ENCODE measurements around the gene PTHLH.

The PTHLH gene

GRCh38 chr12:27972721-27973120 lies at the start of gene PTHLH:
TSS of gene PTHLH (minus strand) at chr12:27972733. CDS start at chr12:27969494, 3,239 bp downstream.
- no peak for DNase-seq

GRCh38 chr12:28021704-28022103 lies 49.2 kb upstream of the PTHLH start:
- DNase-seq = no peak

GRCh38 chr12:28017873-28018255 lies 45.3 kb upstream of the PTHLH start:
- DNase-seq = no peak

- DNase-seq = no peak
These were observed 44.8 kb upstream of the PTHLH start for GRCh38 chr12:28017126-28017872.

GRCh38 chr12:28015165-28015564 lies 42.6 kb upstream of the PTHLH start:
- no peak for DNase-seq

GRCh38 chr12:28014196-28014595 lies 41.7 kb upstream of the PTHLH start:
- no peak for DNase-seq

- no peak for DNase-seq
These were observed 39.9 kb upstream of the PTHLH start for GRCh38 chr12:28012333-28012918.

GRCh38 chr12:28010036-28010435 lies 37.5 kb upstream of the PTHLH start:
- no peak for DNase-seq

- no peak for DNase-seq
These were observed 27.4 kb upstream of the PTHLH start for GRCh38 chr12:27999970-28000369.

- peak; percentile 52 for DNase-seq
These were observed 27.0 kb upstream of the PTHLH start for GRCh38 chr12:27999521-27999920.

GRCh38 chr12:27998658-27999057 lies 26.1 kb upstream of the PTHLH start:
- no peak for DNase-seq

GRCh38 chr12:27998170-27998569 lies 25.6 kb upstream of the PTHLH start:
- DNase-seq = no peak

- no peak for DNase-seq
These were observed 24.2 kb upstream of the PTHLH start for GRCh38 chr12:27996761-27997160.

- DNase-seq = no peak
These were observed 22.9 kb upstream of the PTHLH start for GRCh38 chr12:27995406-27995805.

- no peak for DNase-seq
These were observed 16.2 kb upstream of the PTHLH start for GRCh38 chr12:27988594-27989233.

GRCh38 chr12:27987331-27987730 lies 14.8 kb upstream of the PTHLH start:
- peak; percentile 34 for DNase-seq

- DNase-seq = no peak
These were observed 11.7 kb upstream of the PTHLH start for GRCh38 chr12:27984275-27984674.

GRCh38 chr12:27982951-27983350 lies 10.4 kb upstream of the PTHLH start:
- no peak for DNase-seq

- DNase-seq = no peak
These were observed 9.9 kb upstream of the PTHLH start for GRCh38 chr12:27982385-27982784.

- DNase-seq = no peak
These were observed 9.3 kb upstream of the PTHLH start for GRCh38 chr12:27981874-27982273.

GRCh38 chr12:27979145-27979544 lies 6.6 kb upstream of the PTHLH start:
- DNase-seq = no peak

GRCh38 chr12:27975222-27976136 lies 2.9 kb upstream of the PTHLH start:
- DNase-seq = no peak

- DNase-seq = no peak
These were observed 2.2 kb upstream of the PTHLH start for GRCh38 chr12:27974735-27975221.
